WTC11 (cell line): ENCODE data around the gene ADGRF4. TPM values are rescaled to one million over a fixed set of nuclear protein-coding genes. Genes with fewer than 3 reads are reported as not detected.

Experiments used
- ATAC-seq: fragments of 200-7000 bp; cut with Tn5 transposase; 2 replicates; pipeline ENCODE4 v1.10.0; 2021; ENCODE audit warnings: mild to moderate bottlenecking, moderate library complexity
- CTCF ChIA-PET: fragments of 300-600 bp; sonication (Branson Sonifier 250); formaldehyde crosslinking; loops from one replicate; lab custom pipeline; 2021; ENCODE audit warnings: antibody characterized with exemption; lab: Charles Lee
- POLR2A ChIA-PET: fragments of 350-600 bp; sonication (Branson Sonifier 250); formaldehyde crosslinking; loops from one replicate; lab custom pipeline; 2021; ENCODE audit warnings: antibody characterized with exemption; lab: Charles Lee
- DNase-seq: peaks from one replicate; pipeline ENCODE4 v3.0.0; 2021; ENCODE audit warnings: low spot score
- H3K27ac Mint-ChIP-seq: 2 replicates; pipeline ENCODE4 v1.8.0; 2021; ENCODE audit warnings: mixed read lengths
- H3K27me3 Mint-ChIP-seq: 2 replicates; pipeline ENCODE4 v1.8.0; 2021; ENCODE audit warnings: low read depth, mild to moderate bottlenecking, moderate library complexity, mixed read lengths
- H3K36me3 Mint-ChIP-seq: 2 replicates; pipeline ENCODE4 v1.8.0; 2021; ENCODE audit warnings: mixed read lengths
- H3K4me1 Mint-ChIP-seq: 2 replicates; pipeline ENCODE4 v1.8.0; 2022; ENCODE audit warnings: mixed read lengths
- H3K4me3 Mint-ChIP-seq: 2 replicates; pipeline ENCODE4 v1.8.0; 2021; ENCODE audit warnings: mild to moderate bottlenecking, moderate library complexity, mixed read lengths
- H3K9me3 Mint-ChIP-seq: 2 replicates; pipeline ENCODE4 v1.8.0; 2021; ENCODE audit warnings: mixed read lengths
- AFF4 ChIP-seq: sonication (generic); formaldehyde crosslinking; IDR thresholded peaks from 2 replicates; pipeline ENCODE4 v1.8.1; 2023; ENCODE audit warnings: mild to moderate bottlenecking, missing genetic modification reagents, borderline replicate concordance
- ATF2 ChIP-seq: sonication (generic); formaldehyde crosslinking; IDR thresholded peaks from 2 replicates; pipeline ENCODE4 v1.8.1; 2022; ENCODE audit warnings: low read depth, missing genetic modification reagents, borderline replicate concordance
- CDX4 ChIP-seq: fragments of 250-450 bp; sonication (Bioruptor Pico); IDR thresholded peaks from 2 replicates; pipeline ENCODE4 v1.9.0; 2021; ENCODE audit warnings: moderate library complexity, mild to moderate bottlenecking, inconsistent platforms, borderline replicate concordance
- CREM ChIP-seq: sonication (generic); formaldehyde crosslinking; IDR thresholded peaks from 2 replicates; pipeline ENCODE4 v1.8.1; 2022; ENCODE audit warnings: mild to moderate bottlenecking, missing genetic modification reagents, moderate library complexity
- E2F1 ChIP-seq: sonication (generic); formaldehyde crosslinking; IDR thresholded peaks from 2 replicates; pipeline ENCODE4 v1.8.0; 2022; ENCODE audit warnings: mild to moderate bottlenecking, missing genetic modification reagents
- E2F4 ChIP-seq: sonication (generic); formaldehyde crosslinking; IDR thresholded peaks from 2 replicates; pipeline ENCODE4 v1.8.1; 2022; ENCODE audit warnings: low read depth, mild to moderate bottlenecking, moderate library complexity, missing genetic modification reagents, borderline replicate concordance
- ETV6 ChIP-seq: sonication (generic); formaldehyde crosslinking; IDR thresholded peaks from 2 replicates; pipeline ENCODE4 v1.8.1; 2022; ENCODE audit warnings: mild to moderate bottlenecking, missing genetic modification reagents
- FOXK1 ChIP-seq: sonication (generic); formaldehyde crosslinking; IDR thresholded peaks from 2 replicates; pipeline ENCODE4 v1.8.0; 2022; ENCODE audit warnings: mild to moderate bottlenecking, moderate library complexity, missing genetic modification reagents
- GABPB1 ChIP-seq: sonication (generic); formaldehyde crosslinking; IDR thresholded peaks from 2 replicates; pipeline ENCODE4 v1.8.1; 2023; ENCODE audit warnings: mild to moderate bottlenecking, missing genetic modification reagents
- HMGXB4 ChIP-seq: sonication (generic); formaldehyde crosslinking; IDR thresholded peaks from 2 replicates; pipeline ENCODE4 v1.8.1; 2023; ENCODE audit warnings: mild to moderate bottlenecking, moderate library complexity, missing genetic modification reagents
- IRF2 ChIP-seq: sonication (generic); formaldehyde crosslinking; IDR thresholded peaks from 2 replicates; pipeline ENCODE4 v1.8.0; 2022; ENCODE audit warnings: low read depth, missing genetic modification reagents, borderline replicate concordance
- KAT7 ChIP-seq: sonication (generic); formaldehyde crosslinking; IDR thresholded peaks from 2 replicates; pipeline ENCODE4 v1.8.1; 2023; ENCODE audit warnings: missing genetic modification reagents, mild to moderate bottlenecking, borderline replicate concordance
- MAX ChIP-seq: sonication (generic); formaldehyde crosslinking; IDR thresholded peaks from 2 replicates; pipeline ENCODE4 v1.8.0; 2022; ENCODE audit warnings: mild to moderate bottlenecking, missing genetic modification reagents
- NFYB ChIP-seq: sonication (generic); formaldehyde crosslinking; conservative IDR thresholded peaks from 2 replicates; pipeline ENCODE4 v1.8.0; 2022; ENCODE audit warnings: low read depth, missing genetic modification reagents
- RELA ChIP-seq: sonication (generic); formaldehyde crosslinking; IDR thresholded peaks from 2 replicates; pipeline ENCODE4 v1.8.1; 2022; ENCODE audit warnings: missing genetic modification reagents, mild to moderate bottlenecking, borderline replicate concordance
- ZNF121 ChIP-seq: sonication (generic); formaldehyde crosslinking; IDR thresholded peaks from 2 replicates; pipeline ENCODE4 v1.8.0; 2023; ENCODE audit warnings: missing genetic modification reagents
- total RNA-seq: library from RNA; stranded (reverse); gene quantifications from 3 replicates; pipeline ENCODE4 v1.2.3, GENCODE V29; 2021

Gene ADGRF4
- total RNA-seq, 1 experiment from 2014 or later, result not detected

GRCh38 chr6:47767102-47767501, 68.7 kb downstream of the ADGRF4 start (continued):
- TF ChIP-seq AFF4 (CRISPR knock-in tag) (no peak), GABPB1 (CRISPR knock-in tag) (no peak), E2F1 (CRISPR knock-in tag) (no peak), CREM (CRISPR knock-in tag) (no peak), KAT7 (CRISPR knock-in tag) (no peak), RELA (CRISPR knock-in tag) (no peak), ATF2 (CRISPR knock-in tag) (no peak), ETV6 (CRISPR knock-in tag) (no peak)
- TF ChIP-seq, all 79 proteins: peak for 0

- ChIA-PET POLR2A (no interaction called here), CTCF (interaction anchor here (0.6 kb wide), 1 partner anchor 213 kb away, joined by 4 read pairs; no protein-coding TSS in a partner anchor)
- no peaks in the 10 kb centered on the region for H3K4me1 Mint-ChIP-seq
- H3K36me3 Mint-ChIP-seq, result peaks cover 6% of the 10 kb centered on the region
- no peaks in the 10 kb centered on the region for H3K27me3 Mint-ChIP-seq
- no peak overlapping the region for H3K4me3 Mint-ChIP-seq
- ATAC-seq (no peak), DNase-seq (no peak)
- H3K9me3 Mint-ChIP-seq, result peaks cover 8% of the 10 kb centered on the region
- no peak overlapping the region for H3K27ac Mint-ChIP-seq
- TF ChIP-seq NFYB (CRISPR knock-in tag) (no peak), CDX4 (CRISPR knock-in tag) (no peak), MAX (no peak), FOXK1 (CRISPR knock-in tag) (no peak), HMGXB4 (CRISPR knock-in tag) (no peak), ZNF121 (CRISPR knock-in tag) (no peak), E2F4 (CRISPR knock-in tag) (no peak), IRF2 (no peak)
- TF ChIP-seq, all 79 proteins: peak for 0
These were observed 71.6 kb downstream of the ADGRF4 start for GRCh38 chr6:47769982-47770381.

Other genes with a start within 250 kb of the ADGRF4 start
- gene CD2AP, start 220.8 kb upstream of the ADGRF4 start, total RNA-seq, result 62.3 to 77.0 TPM (median 62.3 TPM) in 3 replicates
- gene OPN5, start 83.5 kb downstream of the ADGRF4 start, total RNA-seq, result not detected in 3 replicates